Ovary (tissue), 3 donors: ENCODE results near the gene HK1.

Experiments used
- POLR2A ChIP-seq: fragments of 450-650 bp; IDR thresholded peaks from one replicate; pipeline ENCODE4 v1.6.1; 2017; ENCODE audit warnings: antibody characterized with exemption, mild to moderate bottlenecking, moderate library complexity
- TF ChIP-seq, protein P1 (sequence below), 3 donors: fragments of 450-650 bp in 2 of 3; fragments of 200-600 bp in 1 of 3; IDR thresholded peaks; one replicate each; pipeline versions ENCODE4 v1.5.1 to v1.8.0; 2016 to 2022; ENCODE audit warnings: antibody characterized with exemption in 3 of 3, mild to moderate bottlenecking in 1 of 3
- donor health status: DM: no; HTN: no; CAD: no.

DNA sequence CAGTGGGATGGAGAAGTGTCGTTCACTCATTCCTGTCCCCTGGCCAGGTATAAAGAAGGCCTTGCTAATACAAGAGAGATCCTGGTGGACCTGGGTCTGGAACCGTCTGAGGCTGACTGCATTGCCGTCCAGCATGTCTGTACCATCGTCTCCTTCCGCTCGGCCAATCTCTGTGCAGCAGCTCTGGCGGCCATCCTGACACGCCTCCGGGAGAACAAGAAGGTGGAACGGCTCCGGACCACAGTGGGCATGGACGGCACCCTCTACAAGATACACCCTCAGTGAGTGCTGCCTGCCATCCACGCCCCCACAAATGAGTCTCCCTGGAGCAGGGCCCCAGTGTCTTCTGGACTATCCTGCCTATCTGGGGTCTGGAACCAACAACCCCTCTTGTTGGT, 31.0 kb upstream of the HK1 start:
- TF ChIP-seq, protein P1, sequence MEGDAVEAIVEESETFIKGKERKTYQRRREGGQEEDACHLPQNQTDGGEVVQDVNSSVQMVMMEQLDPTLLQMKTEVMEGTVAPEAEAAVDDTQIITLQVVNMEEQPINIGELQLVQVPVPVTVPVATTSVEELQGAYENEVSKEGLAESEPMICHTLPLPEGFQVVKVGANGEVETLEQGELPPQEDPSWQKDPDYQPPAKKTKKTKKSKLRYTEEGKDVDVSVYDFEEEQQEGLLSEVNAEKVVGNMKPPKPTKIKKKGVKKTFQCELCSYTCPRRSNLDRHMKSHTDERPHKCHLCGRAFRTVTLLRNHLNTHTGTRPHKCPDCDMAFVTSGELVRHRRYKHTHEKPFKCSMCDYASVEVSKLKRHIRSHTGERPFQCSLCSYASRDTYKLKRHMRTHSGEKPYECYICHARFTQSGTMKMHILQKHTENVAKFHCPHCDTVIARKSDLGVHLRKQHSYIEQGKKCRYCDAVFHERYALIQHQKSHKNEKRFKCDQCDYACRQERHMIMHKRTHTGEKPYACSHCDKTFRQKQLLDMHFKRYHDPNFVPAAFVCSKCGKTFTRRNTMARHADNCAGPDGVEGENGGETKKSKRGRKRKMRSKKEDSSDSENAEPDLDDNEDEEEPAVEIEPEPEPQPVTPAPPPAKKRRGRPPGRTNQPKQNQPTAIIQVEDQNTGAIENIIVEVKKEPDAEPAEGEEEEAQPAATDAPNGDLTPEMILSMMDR (IDR thresholded peaks at IDR 0.05): no peak
- no peak for TF ChIP-seq POLR2A
